ENCODE measurements around the gene AKNAD1.
A peak's percentile ranks its signal among the peaks of the same experiment; 100 is the strongest.
"Not testable (repeated sequence)": the region's sequence is repeated elsewhere in the genome, so short reads cannot be mapped to it uniquely, and the experiment has no call there.

Gene AKNAD1, protein sequence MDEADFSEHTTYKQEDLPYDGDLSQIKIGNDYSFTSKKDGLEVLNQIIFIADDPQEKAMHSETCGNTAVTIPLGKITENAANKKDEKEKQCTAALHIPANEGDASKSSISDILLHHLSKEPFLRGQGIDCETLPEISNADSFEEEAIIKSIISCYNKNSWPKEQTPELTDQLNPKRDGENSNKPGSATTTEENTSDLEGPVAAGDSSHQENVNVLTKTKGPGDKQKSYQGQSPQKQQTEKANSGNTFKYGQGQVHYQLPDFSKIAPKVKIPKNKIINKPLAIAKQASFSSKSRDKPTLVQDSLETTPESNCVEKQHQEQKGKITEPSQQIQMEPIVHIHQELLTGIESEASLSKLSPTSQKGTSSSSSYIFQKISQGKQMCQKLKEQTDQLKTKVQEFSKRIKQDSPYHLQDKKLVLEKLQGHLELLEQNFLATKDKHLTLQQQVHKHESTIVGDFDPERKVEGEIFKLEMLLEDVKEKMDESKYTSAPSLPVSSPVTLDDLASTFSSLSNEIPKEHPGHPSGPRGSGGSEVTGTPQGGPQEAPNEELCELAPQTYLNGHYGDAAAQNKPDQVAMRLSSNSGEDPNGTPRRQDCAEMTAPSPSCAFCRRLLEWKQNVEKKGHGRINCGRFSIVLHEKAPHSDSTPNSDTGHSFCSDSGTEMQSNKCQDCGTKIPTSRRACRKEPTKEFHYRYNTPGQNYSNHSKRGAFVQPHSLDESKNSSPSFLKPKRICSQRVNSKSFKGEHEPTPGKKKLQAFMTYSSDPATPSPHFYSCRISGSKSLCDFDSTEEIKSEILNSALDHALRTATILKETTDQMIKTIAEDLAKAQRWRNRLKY

DNA sequence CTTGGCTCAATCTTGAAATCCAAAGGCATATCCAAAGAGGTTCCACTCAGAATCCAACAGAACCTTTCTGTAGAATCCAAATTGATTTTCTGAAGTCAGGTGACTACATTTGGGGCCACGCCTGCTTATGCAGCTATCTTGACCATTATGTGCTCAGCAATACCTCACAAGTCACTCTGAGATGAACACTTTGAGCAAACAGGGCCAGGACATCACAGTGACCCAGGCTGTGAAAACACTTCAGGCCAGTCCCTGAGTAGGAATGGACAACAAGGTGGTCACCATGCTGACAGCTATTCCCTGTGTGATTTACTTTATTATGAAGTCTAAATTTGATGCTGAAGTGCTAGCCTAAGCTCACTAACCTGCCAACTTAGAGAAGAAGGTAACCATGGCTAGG is at the start of gene AKNAD1:
TSS of gene AKNAD1 (minus strand) at position 101 of the 400 bp plus-strand sequence. CDS start 4,430 bp downstream, outside the sequence.
- no peak for DNase-seq

DNA sequence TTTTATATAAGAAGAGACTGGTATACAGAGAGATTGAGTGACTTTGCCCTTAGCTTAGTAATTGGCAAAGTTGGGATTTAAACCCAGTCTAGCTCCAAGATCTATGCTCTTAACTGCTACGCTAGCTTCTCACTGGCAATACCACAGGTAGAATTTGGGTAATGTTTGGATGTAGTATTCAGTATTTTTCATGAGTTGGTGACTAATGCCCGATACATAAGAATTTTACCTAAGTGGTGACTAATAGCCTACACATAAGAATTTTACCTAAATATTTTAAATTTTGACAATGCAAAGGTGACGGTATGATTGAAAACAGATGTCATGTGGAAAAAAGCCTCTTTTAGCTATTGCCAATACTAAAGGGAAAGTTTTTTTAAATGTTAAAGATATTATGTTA is 44.2 kb upstream of the AKNAD1 start:
- no peak for DNase-seq

DNA sequence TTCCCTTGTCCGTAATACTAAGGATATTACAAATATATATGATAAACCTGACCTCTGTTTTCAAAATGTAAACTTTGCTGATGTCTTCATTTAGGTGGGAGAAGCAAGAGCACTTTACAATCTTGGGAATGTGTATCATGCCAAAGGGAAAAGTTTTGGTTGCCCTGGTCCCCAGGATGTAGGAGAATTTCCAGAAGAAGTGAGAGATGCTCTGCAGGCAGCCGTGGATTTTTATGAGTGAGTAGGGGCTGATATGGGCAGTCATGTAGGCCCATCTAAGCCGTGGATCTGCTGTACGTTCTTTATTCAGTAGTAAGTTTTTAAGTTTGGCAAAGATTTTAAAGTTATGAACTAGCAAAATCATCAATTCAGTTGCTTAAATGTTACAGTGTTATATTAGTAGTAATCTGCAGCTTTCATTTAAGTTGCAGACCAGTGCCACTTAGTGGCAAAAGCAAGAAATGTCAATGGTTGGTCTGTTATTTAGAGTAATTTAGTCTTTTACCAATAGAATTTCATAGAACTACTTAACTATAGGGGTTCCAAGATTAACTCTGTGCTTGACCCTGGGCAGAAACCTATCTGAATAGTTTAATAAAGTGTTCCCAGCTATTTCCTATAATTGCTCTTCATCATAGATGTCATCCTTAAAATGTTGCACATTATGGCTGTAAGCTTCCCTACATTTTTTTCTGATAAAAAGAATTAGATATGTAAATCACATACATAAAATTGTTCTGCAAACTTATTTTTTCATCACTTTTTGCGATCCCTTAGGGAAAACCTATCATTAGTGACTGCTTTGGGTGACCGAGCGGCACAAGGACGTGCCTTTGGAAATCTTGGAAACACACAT is 41.2 kb upstream of the AKNAD1 start:
- peak; percentile 41 for DNase-seq

DNA sequence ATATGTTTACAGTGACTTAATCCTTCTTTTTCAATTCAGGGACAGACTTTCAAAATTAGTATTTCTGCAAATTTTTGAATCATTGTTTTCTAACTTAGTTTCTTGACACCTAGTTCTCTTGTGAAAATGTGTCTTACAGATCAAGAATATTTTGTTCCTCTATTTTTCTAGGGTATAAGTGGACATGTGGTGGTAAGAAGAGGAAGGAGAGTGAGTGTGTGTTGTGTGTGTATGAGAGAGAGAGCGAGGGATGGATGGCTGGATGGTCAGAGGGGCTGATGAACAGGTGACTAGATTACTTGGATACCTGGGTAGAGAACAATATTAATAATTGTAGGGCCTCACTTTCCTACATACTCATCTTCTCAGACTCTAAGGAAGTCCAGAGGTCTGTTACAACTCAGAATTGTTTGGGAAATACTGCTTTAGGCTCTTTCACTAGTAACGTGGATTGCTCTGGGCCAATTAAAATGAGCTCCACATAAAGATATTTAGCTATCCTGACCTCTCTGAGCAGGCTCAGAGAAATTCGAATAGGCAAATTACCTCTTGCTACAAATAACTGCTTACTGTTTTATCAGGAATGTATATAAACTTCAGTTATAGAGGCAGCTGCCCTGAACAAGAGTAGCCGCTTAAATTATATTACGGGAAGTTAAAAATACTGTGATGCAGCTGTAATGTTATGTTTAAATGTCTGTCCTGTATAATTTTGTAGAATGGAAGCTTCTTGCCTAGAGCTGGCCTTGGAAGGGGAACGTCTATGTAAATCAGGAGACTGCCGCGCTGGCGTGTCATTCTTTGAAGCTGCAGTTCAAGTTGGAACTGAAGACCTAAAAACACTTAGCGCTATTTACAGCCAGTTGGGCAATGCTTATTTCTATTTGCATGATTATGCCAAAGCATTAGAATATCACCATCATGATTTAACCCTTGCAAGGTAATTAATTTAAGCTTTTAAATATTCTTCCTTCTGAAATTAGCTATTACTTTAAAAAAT is 39.6 kb upstream of the AKNAD1 start:
- DNase-seq = no peak

DNA sequence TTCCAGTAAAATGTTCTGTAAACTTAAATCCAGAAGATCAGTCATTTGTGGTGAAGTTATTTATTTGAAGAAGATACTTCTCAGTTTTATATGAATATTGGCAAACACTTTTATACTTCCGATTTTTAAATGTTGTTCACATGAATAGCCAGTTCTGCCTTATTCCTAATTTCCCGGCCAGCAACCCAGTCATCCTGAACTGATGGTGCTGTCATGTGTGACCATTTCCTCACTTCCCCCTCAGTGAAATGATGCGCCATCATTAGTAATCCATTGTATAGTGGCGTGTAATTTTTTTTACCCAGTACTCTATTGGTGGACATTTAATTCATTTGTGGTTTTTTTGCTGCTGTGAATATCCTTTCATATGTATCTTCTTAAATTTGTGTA is 36.2 kb upstream of the AKNAD1 start:
- no peak for DNase-seq

GRCh38 chr1:108892356-108893140 is 35.7 kb upstream of the AKNAD1 start:
- no peak for DNase-seq

GRCh38 chr1:108889706-108890384 is 33.0 kb upstream of the AKNAD1 start:
- DNase-seq = no peak

DNA sequence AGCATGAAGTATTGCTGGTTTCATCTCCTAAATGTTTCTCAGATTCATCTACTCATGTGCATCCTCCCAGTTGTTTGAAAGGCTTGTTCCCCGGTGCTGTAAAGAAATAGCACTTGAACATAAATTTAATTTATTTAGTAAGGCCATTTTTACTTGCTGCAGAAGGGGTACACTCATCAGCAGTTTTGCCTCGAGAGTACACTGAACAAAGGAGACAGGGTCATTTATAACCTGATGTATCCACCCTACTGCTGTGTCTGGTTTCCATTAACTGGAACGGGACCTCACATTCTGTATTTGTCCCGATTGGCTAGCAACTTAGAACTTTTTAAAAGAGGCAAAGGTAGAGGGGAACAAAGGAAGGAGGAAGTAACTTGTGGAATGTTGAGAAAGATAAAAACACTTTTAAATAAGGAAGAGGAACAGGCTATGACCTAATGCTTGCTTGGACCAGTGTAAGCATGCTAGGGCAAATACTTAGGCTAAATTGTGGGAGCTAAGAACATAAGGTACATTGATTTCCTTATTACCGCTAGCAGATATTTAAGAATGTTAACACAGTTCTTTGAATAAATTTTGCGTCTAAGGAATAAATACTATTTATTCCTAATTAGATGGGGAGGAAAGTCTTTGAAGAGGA is 32.2 kb upstream of the AKNAD1 start:
- DNase-seq = not testable (repeated sequence)

GRCh38 chr1:108886292-108886691 is 29.4 kb upstream of the AKNAD1 start:
- DNase-seq = no peak

- DNase-seq = no peak
These were observed 28.1 kb upstream of the AKNAD1 start for GRCh38 chr1:108884968-108885367.

GRCh38 chr1:108882837-108883236 is 25.9 kb upstream of the AKNAD1 start:
- no peak for DNase-seq

GRCh38 chr1:108881369-108881768 is 24.5 kb upstream of the AKNAD1 start:
- no peak for DNase-seq

GRCh38 chr1:108880850-108881249 is 24.0 kb upstream of the AKNAD1 start:
- DNase-seq = no peak

DNA sequence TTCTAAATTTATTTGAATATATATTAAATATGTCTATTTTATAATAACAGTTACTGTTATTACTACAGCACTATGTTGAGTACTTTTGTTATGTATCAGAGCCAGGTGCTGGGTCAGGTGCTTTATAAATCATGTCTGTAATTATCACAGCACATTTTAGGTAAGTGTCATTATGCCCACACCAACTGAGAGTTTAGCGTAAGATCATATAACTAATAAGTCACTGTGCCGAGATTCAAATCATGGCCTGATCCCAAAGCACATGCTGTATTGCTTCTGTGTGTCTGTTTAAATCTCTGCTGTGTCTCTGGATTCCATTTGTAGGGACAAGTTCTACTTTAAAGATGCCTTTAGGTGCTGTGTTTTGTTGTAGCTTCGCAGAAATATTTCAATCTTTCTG is 21.8 kb upstream of the AKNAD1 start:
- DNase-seq = peak; percentile 8

- no peak for DNase-seq
These were observed 21.2 kb upstream of the AKNAD1 start for GRCh38 chr1:108878160-108878469.

- peak; percentile 44 for DNase-seq
These were observed 20.7 kb upstream of the AKNAD1 start for GRCh38 chr1:108877348-108878159.

- DNase-seq = no peak
These were observed 14.3 kb upstream of the AKNAD1 start for GRCh38 chr1:108871050-108871724.

DNA sequence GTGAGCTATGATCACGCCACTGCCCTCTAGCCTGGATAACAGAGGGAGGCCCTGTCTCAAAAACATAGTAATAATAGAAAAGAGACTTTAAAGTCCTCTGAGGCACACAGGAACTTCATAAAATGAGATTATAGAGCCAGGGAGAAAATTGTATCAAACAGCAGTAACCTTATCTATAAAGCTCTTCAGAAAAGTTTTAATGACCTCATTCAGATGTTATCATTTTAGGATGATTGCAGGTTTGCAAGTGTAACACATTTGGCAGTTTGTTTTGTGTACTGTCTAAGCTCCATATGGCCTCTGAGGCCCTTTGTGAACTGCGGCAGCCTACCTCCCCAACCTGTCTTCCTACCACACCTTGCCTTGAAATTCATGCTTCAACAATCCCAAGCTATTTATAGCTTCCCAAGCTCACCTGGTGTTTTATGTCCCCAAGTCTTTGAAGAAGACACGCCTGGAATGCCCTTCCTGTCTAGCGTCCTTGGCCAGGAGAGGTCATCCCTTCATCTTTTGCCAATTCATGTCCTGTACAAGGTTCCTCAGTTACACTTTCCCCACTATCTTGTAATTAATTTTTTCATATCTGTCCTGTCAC is 8.5 kb upstream of the AKNAD1 start:
- peak; percentile 26 for DNase-seq
